Measurements from ENCODE around the gene PTPDC1. TPM values are rescaled to one million over a fixed set of nuclear protein-coding genes. Genes with fewer than 3 reads are reported as not detected.

Gene PTPDC1
- total RNA-seq, 4 donors from 2014 or later, result 5.0 to 17.1 (median 10.1) TPM

DNA sequence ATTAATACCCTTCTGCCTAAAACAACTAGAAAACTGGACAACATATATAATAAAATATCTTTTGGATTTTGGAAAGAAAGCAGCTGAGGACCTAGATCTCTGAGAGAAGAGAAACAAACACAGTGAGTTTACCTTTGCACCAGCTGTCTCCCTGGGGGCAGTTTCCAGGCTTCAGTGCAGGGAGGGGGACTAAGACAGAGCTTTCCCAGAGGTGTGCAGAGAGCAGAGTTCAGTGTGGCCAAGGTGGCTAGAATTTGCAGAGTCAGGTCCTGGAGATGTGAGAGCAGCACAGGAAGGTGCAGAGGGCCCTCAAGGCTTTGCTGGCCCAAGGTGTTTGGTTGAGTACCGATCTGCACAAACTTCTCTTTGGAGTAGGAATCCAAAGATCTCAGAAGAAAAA is 26.3 kb upstream of the PTPDC1 start:
- Histone ChIP-seq H3K27ac (no peak overlapping the region), H3K4me1 (no peaks in the 10 kb centered on the region), H3K36me3 (no peaks in the 10 kb centered on the region), H3K9me3 (no peaks in the 10 kb centered on the region), H3K27me3 (no peaks in the 10 kb centered on the region), H3K4me3 (no peak overlapping the region)
- WGBS, result 100% methylated on average over 1 of the region's 1 CpG
- TF ChIP-seq POLR2A (IDR thresholded peaks at IDR 0.05), result no peak
- DNase-seq (ENCODE audit: low spot score in 2 of 2), result no peak

GRCh38 chr9:94061864-94062263 is 22.4 kb upstream of the PTPDC1 start:
- no peak for TF ChIP-seq POLR2AphosphoS5 (IDR thresholded peaks at IDR 0.05)
- TF ChIP-seq, protein P1, sequence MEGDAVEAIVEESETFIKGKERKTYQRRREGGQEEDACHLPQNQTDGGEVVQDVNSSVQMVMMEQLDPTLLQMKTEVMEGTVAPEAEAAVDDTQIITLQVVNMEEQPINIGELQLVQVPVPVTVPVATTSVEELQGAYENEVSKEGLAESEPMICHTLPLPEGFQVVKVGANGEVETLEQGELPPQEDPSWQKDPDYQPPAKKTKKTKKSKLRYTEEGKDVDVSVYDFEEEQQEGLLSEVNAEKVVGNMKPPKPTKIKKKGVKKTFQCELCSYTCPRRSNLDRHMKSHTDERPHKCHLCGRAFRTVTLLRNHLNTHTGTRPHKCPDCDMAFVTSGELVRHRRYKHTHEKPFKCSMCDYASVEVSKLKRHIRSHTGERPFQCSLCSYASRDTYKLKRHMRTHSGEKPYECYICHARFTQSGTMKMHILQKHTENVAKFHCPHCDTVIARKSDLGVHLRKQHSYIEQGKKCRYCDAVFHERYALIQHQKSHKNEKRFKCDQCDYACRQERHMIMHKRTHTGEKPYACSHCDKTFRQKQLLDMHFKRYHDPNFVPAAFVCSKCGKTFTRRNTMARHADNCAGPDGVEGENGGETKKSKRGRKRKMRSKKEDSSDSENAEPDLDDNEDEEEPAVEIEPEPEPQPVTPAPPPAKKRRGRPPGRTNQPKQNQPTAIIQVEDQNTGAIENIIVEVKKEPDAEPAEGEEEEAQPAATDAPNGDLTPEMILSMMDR (IDR thresholded peaks at IDR 0.05), result no peak
- TF ChIP-seq EP300 (IDR thresholded peaks at IDR 0.05), result no peak
- no peak for TF ChIP-seq POLR2A (IDR thresholded peaks at IDR 0.05)
- DNase-seq (ENCODE audit: low spot score in 2 of 2), result no peak
- H3K36me3 ChIP-seq, result no peaks in the 10 kb centered on the region
- 91% methylated on average over 3 of the region's 3 CpGs for WGBS
- no peaks in the 10 kb centered on the region for H3K27me3 ChIP-seq
- no peak overlapping the region for H3K27ac ChIP-seq
- H3K9me3 ChIP-seq, result no peaks in the 10 kb centered on the region
- peaks cover 3% of the 10 kb centered on the region for H3K4me1 ChIP-seq
- no peak overlapping the region for H3K4me3 ChIP-seq

DNA sequence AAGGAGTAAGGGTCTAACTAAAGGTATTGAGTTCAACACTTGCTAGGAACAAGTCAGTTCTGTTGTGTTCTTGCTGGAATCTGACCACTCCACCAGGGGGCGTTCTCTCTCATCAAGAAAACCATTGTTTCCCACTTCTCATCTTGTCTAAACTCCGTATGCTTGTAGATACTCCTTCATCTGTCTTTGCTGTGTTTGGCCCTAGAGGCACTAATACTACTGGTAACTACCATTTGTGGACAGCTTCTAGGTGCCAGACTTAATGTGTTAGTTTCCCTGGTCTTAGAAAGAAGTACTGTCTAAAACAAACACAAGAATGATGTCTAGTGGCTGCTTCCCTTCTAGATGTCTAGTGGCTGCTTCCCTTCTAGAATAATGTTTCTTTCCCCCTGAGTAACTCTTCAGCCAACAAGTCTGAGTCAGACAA is 18.7 kb upstream of the PTPDC1 start:
- no peaks in the 10 kb centered on the region for H3K27me3 ChIP-seq
- WGBS, result 15% methylated on average over 2 of the region's 2 CpGs
- DNase-seq (ENCODE audit: low spot score in 2 of 2), result peak; percentile 76 to 85
- H3K27ac ChIP-seq, result no peak overlapping the region
- H3K4me3 ChIP-seq, result no peak overlapping the region
- no peak for TF ChIP-seq EP300 (IDR thresholded peaks at IDR 0.05)
- no peak for TF ChIP-seq POLR2AphosphoS5 (IDR thresholded peaks at IDR 0.05)
- no peak for TF ChIP-seq POLR2A (IDR thresholded peaks at IDR 0.05)
- TF ChIP-seq, protein P1 (IDR thresholded peaks at IDR 0.05), result peak; percentile 71 to 74
- peaks cover 3% of the 10 kb centered on the region for H3K4me1 ChIP-seq
- H3K9me3 ChIP-seq, result no peaks in the 10 kb centered on the region
- no peaks in the 10 kb centered on the region for H3K36me3 ChIP-seq

- no peak overlapping the region for H3K27ac ChIP-seq
- H3K36me3 ChIP-seq, result no peaks in the 10 kb centered on the region
- H3K27me3 ChIP-seq, result no peaks in the 10 kb centered on the region
- H3K4me1 ChIP-seq, result peaks cover 3% of the 10 kb centered on the region
- TF ChIP-seq EP300 (IDR thresholded peaks at IDR 0.05), result no peak
- TF ChIP-seq POLR2AphosphoS5 (IDR thresholded peaks at IDR 0.05), result no peak
- TF ChIP-seq POLR2A (IDR thresholded peaks at IDR 0.05), result no peak
- TF ChIP-seq, protein P1 (IDR thresholded peaks at IDR 0.05), result no peak
- 88% methylated on average over 2 of the region's 2 CpGs for WGBS
- H3K4me3 ChIP-seq, result no peak overlapping the region
- H3K9me3 ChIP-seq, result no peaks in the 10 kb centered on the region
- no peak for DNase-seq (ENCODE audit: low spot score in 2 of 2)
These were observed 16.0 kb upstream of the PTPDC1 start for GRCh38 chr9:94068257-94068656.

GRCh38 chr9:94076557-94076956 is 7.7 kb upstream of the PTPDC1 start:
- TF ChIP-seq EP300 (IDR thresholded peaks at IDR 0.05), result no peak
- no peak for TF ChIP-seq POLR2A (IDR thresholded peaks at IDR 0.05)
- TF ChIP-seq POLR2AphosphoS5 (IDR thresholded peaks at IDR 0.05), result no peak
- TF ChIP-seq, protein P1 (IDR thresholded peaks at IDR 0.05), result no peak
- no peak for DNase-seq (ENCODE audit: low spot score in 2 of 2)
- Histone ChIP-seq H3K27me3 (no peaks in the 10 kb centered on the region), H3K27ac (no peak overlapping the region), H3K4me3 (no peak overlapping the region), H3K9me3 (no peaks in the 10 kb centered on the region), H3K36me3 (no peaks in the 10 kb centered on the region), H3K4me1 (no peaks in the 10 kb centered on the region)
- WGBS, result 93% methylated on average over 1 of the region's 1 CpG

GRCh38 chr9:94078086-94078485 is 6.2 kb upstream of the PTPDC1 start:
- no peak for DNase-seq (ENCODE audit: low spot score in 2 of 2)
- Histone ChIP-seq H3K9me3 (no peaks in the 10 kb centered on the region), H3K4me1 (no peaks in the 10 kb centered on the region), H3K27ac (no peak overlapping the region), H3K27me3 (no peaks in the 10 kb centered on the region), H3K4me3 (no peak overlapping the region), H3K36me3 (no peaks in the 10 kb centered on the region)
- WGBS, result 63% methylated on average over 2 of the region's 2 CpGs
- TF ChIP-seq EP300 (IDR thresholded peaks at IDR 0.05), result no peak
- TF ChIP-seq, protein P1 (IDR thresholded peaks at IDR 0.05), result no peak
- TF ChIP-seq POLR2A (IDR thresholded peaks at IDR 0.05), result no peak
- TF ChIP-seq POLR2AphosphoS5 (IDR thresholded peaks at IDR 0.05), result no peak
